K562 (cell line): ENCODE data around the gene CABLES1. TPM values are rescaled to one million over a fixed set of nuclear protein-coding genes. Genes with fewer than 3 reads are reported as not detected.

Experiments
- ATAC-seq: fragments of 200-7000 bp; cut with Tn5 transposase; 3 replicates; pipeline ENCODE4 v1.9.1; 2020; ENCODE audit warnings: moderate library complexity
- Bru-seq: library from RNA; stranded (reverse); fragments of 400-500 nt; gene quantifications from one replicate; lab custom pipeline; 2021; lab: Mats Ljungman, UMichigan
- BruChase-seq, 2 experiments: library from RNA; stranded (reverse); fragments of 400-500 nt; gene quantifications; one replicate each; lab custom pipeline; 2021; lab: Mats Ljungman, UMichigan
- BruUV-seq: library from RNA; stranded (reverse); fragments of 400-500 nt; replicated peaks from 2 replicates; lab custom pipeline; 2021; lab: Mats Ljungman, UMichigan
- CTCF ChIA-PET: fragments of 300-600 bp; formaldehyde crosslinking; extraction: SDS; loops from one replicate; lab custom pipeline; 2021; ENCODE audit warnings: low intra/inter-chr PET ratio; lab: Yijun Ruan, JAX
- POLR2A ChIA-PET: fragments of 300-600, 350-650 bp; sonication (Branson Sonifier 250); formaldehyde crosslinking; extraction: SDS; loops from one replicate; lab custom pipeline; 2021; ENCODE audit warnings: antibody characterized with exemption, inconsistent platforms; lab: Yijun Ruan, JAX
- DNase-seq, 4 experiments: peaks; one replicate each; pipeline versions ENCODE4 v3.0.0 to v3.0.0-alpha.2; 2011 to 2018; ENCODE audit warnings: low spot score in 3 of 4, mixed read lengths in 3 of 4; ENCODE audit errors: extremely low read depth in 1 of 4
- FAIRE-seq: peaks from 2 replicates; lab custom pipeline; 2011; peaks lifted over from hg19 to GRCh38; lab: Jason Lieb, UNC
- H2AFZ ChIP-seq: 2 replicates; pipeline ENCODE4 v1.6.0; 2011; ENCODE audit warnings: low read depth, low read length, control low read depth, inconsistent platforms
- H3K27ac ChIP-seq: fragments of 200-600 bp; 3 replicates; pipeline ENCODE4 v1.8.0; 2011; ENCODE audit warnings: low read depth, mild to moderate bottlenecking, control low read depth, inconsistent platforms, low read length, moderate library complexity, mixed read lengths; ENCODE audit errors: extremely low read depth
- H3K27me3 ChIP-seq, 2 experiments: fragments of 300-600 bp in 1 of 2; 2 replicates in 1 of 2; 3 replicates in 1 of 2; pipeline versions ENCODE4 v1.6.0 to v1.8.0; 2011; ENCODE audit warnings: inconsistent platforms in 2 of 2, low read length in 2 of 2, mild to moderate bottlenecking in 1 of 2, mixed read lengths in 1 of 2, moderate library complexity in 1 of 2; ENCODE audit not compliant: control insufficient read depth in 2 of 2, insufficient read depth in 2 of 2
- H3K36me3 ChIP-seq: fragments of 300-600 bp; 3 replicates; pipeline ENCODE4 v1.8.0; 2011; ENCODE audit warnings: mild to moderate bottlenecking, low read length, inconsistent platforms; ENCODE audit not compliant: control insufficient read depth, insufficient read depth
- H3K4me1 ChIP-seq, 2 experiments: fragments of 200-600 bp in 1 of 2; replicated peaks in 1 of 2; 2 replicates in 1 of 2; 3 replicates in 1 of 2; pipeline versions ENCODE4 v1.5.1 to v1.8.0; 2011; ENCODE audit warnings: inconsistent platforms in 2 of 2, low read length in 2 of 2, mild to moderate bottlenecking in 1 of 2, mixed read lengths in 1 of 2, moderate library complexity in 1 of 2; ENCODE audit not compliant: control insufficient read depth in 2 of 2, insufficient read depth in 2 of 2
- H3K4me2 ChIP-seq: 2 replicates; pipeline ENCODE4 v1.6.1; 2011; ENCODE audit warnings: low read length, control low read depth, inconsistent platforms, mixed read lengths; ENCODE audit not compliant: insufficient read depth
- H3K4me3 ChIP-seq: fragments of 200-600 bp; sonication (generic), shearing (Covaris generic); 2 replicates; pipeline ENCODE4 v1.5.1; 2016; ENCODE audit warnings: control low read depth, inconsistent platforms
- H3K79me2 ChIP-seq: fragments of 200-600 bp; 3 replicates; pipeline ENCODE4 v1.8.0; 2011; ENCODE audit warnings: low read length, inconsistent platforms; ENCODE audit not compliant: control insufficient read depth, insufficient read depth
- H3K9ac ChIP-seq, 2 experiments: 2 replicates each; pipeline versions ENCODE4 v1.6.0 to v1.6.1; 2011; ENCODE audit warnings: low read depth in 2 of 2, low read length in 2 of 2, control low read depth in 1 of 2, inconsistent platforms in 1 of 2, mild to moderate bottlenecking in 1 of 2, mixed read lengths in 1 of 2; ENCODE audit not compliant: insufficient read depth in 1 of 2
- H3K9me1 ChIP-seq: one replicate; pipeline ENCODE4 v1.6.0; 2011; ENCODE audit warnings: inconsistent platforms, mild to moderate bottlenecking, low read length, moderate library complexity; ENCODE audit not compliant: control insufficient read depth, insufficient read depth
- H3K9me3 ChIP-seq: replicated peaks from 2 replicates; pipeline ENCODE4 v1.5.1; 2011; ENCODE audit warnings: low read depth, low read length, inconsistent platforms; ENCODE audit not compliant: control insufficient read depth, insufficient read depth
- H4K20me1 ChIP-seq: replicated peaks from 2 replicates; pipeline ENCODE4 v1.6.1; 2011; ENCODE audit warnings: low read length, inconsistent platforms, mixed read lengths; ENCODE audit not compliant: control insufficient read depth, insufficient read depth
- CBX2 ChIP-seq: fragments of 200-600 bp; sonication (generic); IDR thresholded peaks from one replicate; pipeline ENCODE4 v1.6.1; 2012; ENCODE audit warnings: mild to moderate bottlenecking, low read length, inconsistent platforms; ENCODE audit not compliant: insufficient read depth, poor library complexity, severe bottlenecking
- POLR2AphosphoS5 ChIP-seq: IDR thresholded peaks from 2 replicates; pipeline ENCODE4 v1.6.1; 2011; ENCODE audit warnings: mild to moderate bottlenecking, low read depth, low read length, moderate library complexity; ENCODE audit not compliant: control insufficient read depth, insufficient read depth
- ZNF124 ChIP-seq: sonication (generic); formaldehyde crosslinking; IDR thresholded peaks from 2 replicates; pipeline ENCODE4 v1.8.1; 2022; ENCODE audit warnings: missing genetic modification reagents
- WGBS: fragments of 100-300 bp; shearing (Covaris generic); methylation state at CpG from one replicate; pipeline ENCODE4 v1.1.6; 2016; ENCODE audit warnings: low coverage, mixed read lengths; ENCODE audit not compliant: insufficient coverage; ENCODE audit errors: missing lambda C conversion rate; 5-methylcytosine and 5-hydroxymethylcytosine counted together
- in situ Hi-C: fragments of 300-500 bp; cut with MboI; formaldehyde crosslinking; loops from 4 replicates; pipeline ENCODE4 v1.15.0; 2018; ENCODE audit warnings: inconsistent platforms, mixed read lengths
- intact Hi-C: fragments of 100-400 bp; cut with micrococcal nuclease; formaldehyde crosslinking; loops from 2 replicates; pipeline ENCODE4 v1.14.2; 2022
- long read RNA-seq, 3 experiments: library from polyadenylated mRNA in 2 of 3; library from RNA in 1 of 3; unstranded in 2 of 3; stranded (forward) in 1 of 3; transcript quantifications; one replicate each; pipeline ENCODE4 v2.0.0, GENCODE V29; 2019 to 2022
- polyA minus RNA-seq, 3 experiments: library from RNA; depleted of rRNA, polyadenylated mRNA; stranded (reverse); fragments of >200 nt; gene quantifications; 2 replicates each; pipeline ENCODE4 v1.2.3, GENCODE V29; 2011
- polyA plus RNA-seq, 8 experiments: library from polyadenylated mRNA; depleted of rRNA in 4 of 8; stranded (reverse) in 5 of 8; unstranded in 3 of 8; fragments of >200 nt; fragmentation: Nextera tagmentation in 2 of 8; fragmentation: Illumina TruSeq in 1 of 8; extraction: Ambion mirVana in 2 of 8; extraction: Trizol in 1 of 8; gene quantifications; 2 replicates each; pipeline versions ENCODE4 v1.2.1 to v1.2.3, GENCODE V29; 2011 to 2014; ENCODE audit warnings: inconsistent platforms in 1 of 8, missing spikeins in 1 of 8
- total RNA-seq, 7 experiments: library from RNA; depleted of rRNA in 6 of 7; stranded (reverse); fragments of >200 nt in 6 of 7; fragmentation: Illumina TruSeq in 2 of 7; extraction: Trizol in 2 of 7; gene quantifications; 2 replicates each; pipeline versions ENCODE4 v1.2.1 to v1.2.3, GENCODE V29; 2011 to 2021; ENCODE audit warnings: low replicate concordance in 1 of 7

CABLES1 gene, protein sequence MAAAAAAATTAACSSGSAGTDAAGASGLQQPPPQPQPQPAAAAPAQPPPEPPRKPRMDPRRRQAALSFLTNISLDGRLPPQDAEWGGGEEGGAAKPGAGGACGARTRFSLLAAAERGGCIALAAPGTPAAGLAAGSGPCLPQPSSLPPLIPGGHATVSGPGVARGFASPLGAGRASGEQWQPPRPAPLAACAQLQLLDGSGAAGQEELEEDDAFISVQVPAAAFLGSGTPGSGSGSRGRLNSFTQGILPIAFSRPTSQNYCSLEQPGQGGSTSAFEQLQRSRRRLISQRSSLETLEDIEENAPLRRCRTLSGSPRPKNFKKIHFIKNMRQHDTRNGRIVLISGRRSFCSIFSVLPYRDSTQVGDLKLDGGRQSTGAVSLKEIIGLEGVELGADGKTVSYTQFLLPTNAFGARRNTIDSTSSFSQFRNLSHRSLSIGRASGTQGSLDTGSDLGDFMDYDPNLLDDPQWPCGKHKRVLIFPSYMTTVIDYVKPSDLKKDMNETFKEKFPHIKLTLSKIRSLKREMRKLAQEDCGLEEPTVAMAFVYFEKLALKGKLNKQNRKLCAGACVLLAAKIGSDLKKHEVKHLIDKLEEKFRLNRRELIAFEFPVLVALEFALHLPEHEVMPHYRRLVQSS
- 0.76 TPM in 1 of 2 replicates, not detected in the other for total RNA-seq (2011; cell fraction: chromatin; rRNA removed; ENCODE audit: low replicate concordance)
- not detected in 2 replicates for total RNA-seq (2011; cell fraction: nucleolus; rRNA removed)
- 0.31 TPM in 1 of 2 replicates, not detected in the other for total RNA-seq (2011; cell fraction: nucleoplasm; rRNA removed)
- 0.04 and 0.09 TPM in 2 replicates for total RNA-seq (2014; rRNA removed)
- not detected in 2 replicates for total RNA-seq (2014; rRNA removed; fragmentation: Illumina TruSeq; extraction: Trizol)
- not detected in 2 replicates for total RNA-seq (2015; rRNA removed; fragmentation: Illumina TruSeq; extraction: Trizol)
- 0.07 and 0.09 TPM in 2 replicates for total RNA-seq (2021)
- polyA plus RNA-seq (2011; rRNA removed): 0.04 TPM in 1 of 2 replicates, not detected in the other
- polyA plus RNA-seq (2011; cell fraction: cytosol; rRNA removed): not detected in 2 replicates
- polyA plus RNA-seq (2011; cell fraction: nucleus; rRNA removed): 0.07 TPM in 1 of 2 replicates, not detected in the other
- 0.08 and 0.10 TPM in 2 replicates for polyA plus RNA-seq (2012)
- polyA plus RNA-seq (2014; fragmentation: Illumina TruSeq; extraction: Trizol): 0.04 TPM in 1 of 2 replicates, not detected in the other
- under 1 TPM; 0.04 to 0.10 TPM for polyA plus RNA-seq (2014; fragmentation: Nextera tagmentation; extraction: Ambion mirVana)
- polyA plus RNA-seq (2014; rRNA removed): not detected in 2 replicates
- not detected in 2 replicates for polyA minus RNA-seq (2011; rRNA and poly(A)+ RNA removed)
- not detected in 2 replicates for polyA minus RNA-seq (2011; cell fraction: cytosol; rRNA and poly(A)+ RNA removed)
- 0.40 TPM in 1 of 2 replicates, not detected in the other for polyA minus RNA-seq (2011; cell fraction: nucleus; rRNA and poly(A)+ RNA removed)
- Bru-seq, nascent RNA: percentile 19 among the genes with signal in this experiment
- BruChase-seq, experiment 1, labeled RNA remaining after a 2-hour chase: percentile 18 among the genes with signal in this experiment
- BruChase-seq, experiment 2, labeled RNA remaining after a 6-hour chase: percentile 15 among the genes with signal in this experiment
- long read RNA-seq, experiment 1, full-length matches to known transcripts: 2 of 3 reads
- long read RNA-seq, experiment 1, partial matches to known transcripts: 0 of 3 reads
- long read RNA-seq, experiment 1, other reads (novel, unspliced or antisense): 1 of 3 reads
- long read RNA-seq, experiment 2: 0 reads
- long read RNA-seq, experiment 3: 0 reads

DNA sequence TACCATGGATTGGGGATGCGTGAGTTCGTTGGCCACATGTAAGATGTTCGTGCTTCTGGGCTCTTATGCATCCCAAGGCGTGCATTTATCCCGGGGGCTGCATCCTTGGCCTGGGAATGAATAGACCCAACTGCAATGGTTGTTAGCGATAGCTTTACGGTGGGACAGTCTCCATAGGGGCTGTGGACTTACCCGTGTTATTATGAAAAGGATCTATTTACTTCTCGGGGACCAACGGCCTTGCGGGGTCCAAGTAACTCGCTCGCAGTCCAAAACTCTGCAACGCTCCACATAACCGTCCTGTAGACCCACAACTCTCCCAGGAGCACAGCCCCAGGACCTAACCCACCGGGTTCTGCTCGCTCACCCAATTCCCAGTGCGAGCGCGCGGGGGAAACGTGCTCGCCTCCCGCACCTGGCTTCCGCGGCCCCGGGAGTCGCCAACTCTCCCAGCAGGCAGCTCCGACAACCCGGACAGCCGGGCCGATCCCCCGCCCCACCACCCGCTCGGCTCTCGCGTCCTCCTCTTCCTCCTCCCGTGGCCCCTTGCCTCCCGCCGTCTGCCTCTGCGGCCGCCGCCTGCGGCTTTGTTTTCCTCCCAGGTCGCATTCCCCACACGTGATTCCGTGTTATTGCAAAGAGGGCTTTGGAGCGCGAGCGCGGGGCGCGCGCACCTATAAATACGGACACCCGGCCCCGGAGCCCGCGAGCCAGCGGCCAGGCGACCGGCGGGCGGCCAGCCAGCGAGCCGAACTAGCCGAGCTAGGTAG lies at the start of gene CABLES1:
Gene CABLES1, plus strand, starts transcription at position 706 of the 770 bp plus-strand sequence. CDS start 278 bp downstream, outside the sequence.
- 38% methylated on average over 27 of the region's 67 CpGs for WGBS
- no peaks in the 10 kb centered on the region; the same call in 1 of the 2 replicates for H4K20me1 ChIP-seq
- FAIRE-seq (no peak), ATAC-seq (no peak), DNase-seq (peak in 1 of 4 experiments; percentile 27)
- H3K4me2 ChIP-seq: no peak within 1 kb of the TSS
- H3K9me3 ChIP-seq: no peaks in the 10 kb centered on the region
- POLR2A ChIA-PET: interaction anchor here (1.3 kb wide), 1 partner anchor 59 kb away, joined by 4 read pairs; no protein-coding TSS in a partner anchor
- no peaks in the 10 kb centered on the region for H3K79me2 ChIP-seq
- H3K36me3 ChIP-seq: no peaks in the 10 kb centered on the region
- CTCF ChIA-PET: interaction anchor here (1.1 kb wide), 1 partner anchor 277 kb away, joined by 5 read pairs; no protein-coding TSS in a partner anchor
- peaks cover 0 to 21% of the 10 kb centered on the region in 2 experiments; a peak in 2 of 5 replicates for H3K4me1 ChIP-seq
- no peaks in the 10 kb centered on the region for H3K9me1 ChIP-seq
- no peak within 1 kb of the TSS for H3K27ac ChIP-seq
- in situ Hi-C loops: loop anchor here (5.0 kb wide), 1 partner anchor 277 kb away; no protein-coding TSS in a partner anchor
- H3K27me3 ChIP-seq: peaks cover 33% of the 10 kb centered on the region in 2 experiments
- TF ChIP-seq CBX2: peak; percentile 75
- TF ChIP-seq ZNF124 (CRISPR knock-in tag): no peak
- no peak for TF ChIP-seq POLR2AphosphoS5
- intact Hi-C loops: loop anchor here (5.0 to 10.0 kb wide), 4 partner anchors 72 to 450 kb away; partner anchors contain the start of genes NPC1 and RMC1
- H3K4me3 ChIP-seq: peak within 1 kb of the TSS; percentile 9; the same call in 1 of the 2 replicates
- BruUV-seq: no TSS peak
- no peak within 1 kb of the TSS for H2AFZ ChIP-seq
- 0 out of 4 replicates have a peak within 1 kb of the TSS, but pooled peaks of 1 of the 2 experiments have one; percentile 42 for H3K9ac ChIP-seq
